ENCODE data around the gene PPM1N.

The PPM1N gene, protein sequence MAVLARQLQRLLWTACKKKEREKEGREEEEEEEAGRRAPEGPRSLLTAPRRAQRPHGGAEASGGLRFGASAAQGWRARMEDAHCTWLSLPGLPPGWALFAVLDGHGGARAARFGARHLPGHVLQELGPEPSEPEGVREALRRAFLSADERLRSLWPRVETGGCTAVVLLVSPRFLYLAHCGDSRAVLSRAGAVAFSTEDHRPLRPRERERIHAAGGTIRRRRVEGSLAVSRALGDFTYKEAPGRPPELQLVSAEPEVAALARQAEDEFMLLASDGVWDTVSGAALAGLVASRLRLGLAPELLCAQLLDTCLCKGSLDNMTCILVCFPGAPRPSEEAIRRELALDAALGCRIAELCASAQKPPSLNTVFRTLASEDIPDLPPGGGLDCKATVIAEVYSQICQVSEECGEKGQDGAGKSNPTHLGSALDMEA

DNA sequence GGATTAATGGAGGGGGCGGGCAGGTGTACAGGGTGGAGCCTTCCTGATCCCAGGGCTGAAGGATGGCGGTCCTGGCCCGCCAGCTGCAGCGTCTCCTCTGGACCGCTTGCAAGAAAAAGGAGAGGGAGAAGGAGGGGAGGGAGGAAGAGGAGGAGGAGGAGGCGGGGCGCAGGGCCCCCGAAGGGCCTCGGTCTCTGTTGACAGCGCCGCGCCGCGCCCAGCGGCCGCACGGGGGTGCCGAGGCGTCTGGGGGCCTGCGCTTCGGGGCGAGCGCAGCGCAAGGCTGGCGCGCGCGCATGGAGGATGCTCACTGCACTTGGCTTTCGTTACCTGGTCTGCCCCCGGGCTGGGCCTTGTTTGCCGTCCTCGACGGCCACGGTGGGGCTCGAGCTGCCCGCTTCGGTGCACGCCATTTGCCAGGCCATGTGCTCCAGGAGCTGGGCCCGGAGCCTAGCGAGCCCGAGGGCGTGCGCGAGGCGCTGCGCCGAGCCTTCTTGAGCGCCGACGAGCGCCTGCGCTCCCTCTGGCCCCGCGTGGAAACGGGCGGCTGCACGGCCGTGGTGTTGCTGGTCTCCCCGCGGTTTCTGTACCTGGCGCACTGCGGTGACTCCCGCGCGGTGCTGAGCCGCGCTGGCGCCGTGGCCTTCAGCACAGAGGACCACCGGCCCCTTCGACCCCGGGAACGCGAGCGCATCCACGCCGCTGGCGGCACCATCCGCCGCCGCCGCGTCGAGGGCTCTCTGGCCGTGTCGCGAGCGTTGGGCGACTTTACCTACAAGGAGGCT, at the start of gene PPM1N:
PPM1N (plus strand) TSS at position 33 of the 785 bp plus-strand sequence; CDS start at position 63, 30 bp downstream.
- peak; percentile 58 for DNase-seq

DNA sequence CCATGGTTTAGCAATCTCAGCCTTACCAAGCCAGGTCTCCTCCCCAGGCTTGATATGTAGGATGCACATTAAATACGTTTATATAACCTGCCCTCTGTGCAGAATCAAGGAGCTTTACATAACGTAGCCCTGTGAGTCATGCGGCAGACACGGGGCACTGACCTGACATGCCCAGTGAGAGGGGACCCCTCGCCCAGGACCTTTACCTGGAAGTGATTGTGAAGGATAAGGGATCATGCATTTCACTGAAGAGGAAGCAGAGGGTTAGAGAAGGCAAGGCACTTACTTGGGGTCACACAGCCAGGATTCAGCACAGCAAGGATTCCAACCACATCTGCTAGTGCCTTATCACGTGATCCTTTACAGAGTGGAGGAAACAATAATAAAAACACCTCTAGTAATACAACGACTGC, 49.4 kb upstream of the PPM1N start:
- DNase-seq, result peak; percentile 36

DNA sequence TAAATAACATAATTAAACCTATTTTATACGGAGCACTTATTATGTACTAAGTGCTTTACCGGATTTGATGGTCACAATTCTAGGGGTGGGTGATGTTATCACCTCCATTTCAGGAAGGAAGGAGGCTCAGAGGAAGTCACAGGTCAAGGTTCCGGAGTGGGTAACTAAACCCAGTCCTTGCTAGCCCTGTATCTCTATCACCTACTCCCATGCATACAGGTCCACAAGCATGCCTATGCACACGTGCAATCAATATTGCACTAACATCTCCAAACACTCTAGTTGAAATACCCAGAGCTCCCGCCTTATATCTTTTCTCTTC, 48.3 kb upstream of the PPM1N start:
- no peak for DNase-seq

DNA sequence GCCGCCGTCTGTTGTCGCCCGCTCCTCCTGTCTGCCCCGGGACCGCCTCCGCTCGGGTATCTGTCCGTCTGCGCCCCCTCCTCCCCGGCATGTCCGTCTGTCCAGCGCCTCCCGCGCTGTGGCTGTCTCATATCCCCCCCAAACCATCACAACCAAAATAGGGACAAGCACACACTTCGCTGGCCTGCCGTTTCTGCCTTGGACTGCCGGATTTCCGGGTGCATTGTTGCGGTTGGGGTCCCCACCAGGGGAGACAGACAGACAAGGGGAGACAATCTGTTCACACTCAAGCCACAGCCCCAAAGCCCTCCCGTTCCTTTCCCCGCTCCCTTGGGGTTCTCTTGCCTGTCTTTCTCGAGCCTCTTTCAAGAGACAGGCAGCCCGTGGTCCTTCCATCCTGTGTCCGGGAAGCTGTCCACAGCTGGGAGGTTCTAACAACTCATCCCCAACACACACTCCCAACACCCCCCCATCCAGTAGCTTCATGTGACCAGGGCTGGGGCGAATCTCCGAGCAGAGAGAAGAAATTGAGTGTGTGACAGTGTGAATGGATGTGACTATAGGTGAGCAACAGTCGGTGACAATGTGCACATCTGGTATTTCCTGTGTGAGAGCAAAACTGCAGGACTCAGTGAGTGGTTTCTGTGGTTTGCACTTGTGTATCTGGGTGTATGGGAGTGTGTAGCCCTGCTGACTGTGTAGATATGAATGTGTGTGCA, 47.0 kb upstream of the PPM1N start:
- DNase-seq, result peak; percentile 58

DNA sequence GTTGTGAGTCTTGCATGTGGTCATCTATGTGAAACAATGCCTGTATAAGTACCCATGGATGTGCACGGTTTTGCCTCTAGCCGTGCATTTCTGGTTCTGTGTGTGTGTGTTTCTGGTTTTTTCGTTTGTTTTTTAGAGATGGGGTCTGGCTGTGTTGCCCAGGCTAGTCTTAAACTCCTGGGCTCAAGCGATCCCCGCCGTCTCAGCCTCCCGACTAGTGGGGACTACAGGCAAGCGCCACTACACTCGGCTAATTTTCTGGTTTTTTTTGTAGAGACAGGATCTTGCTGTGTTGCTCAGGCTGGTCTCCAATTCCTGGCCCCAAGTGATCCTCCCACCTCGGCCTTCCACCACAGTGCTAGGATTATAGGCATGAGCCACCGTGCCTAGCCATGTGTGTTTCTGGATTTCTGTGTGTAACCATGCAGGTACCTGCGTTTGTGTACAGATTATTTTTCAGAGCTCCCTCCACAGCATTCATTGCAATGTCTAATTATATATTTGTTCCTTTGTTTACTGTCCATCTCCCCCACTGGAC, 46.3 kb upstream of the PPM1N start:
- no peak for DNase-seq

DNA sequence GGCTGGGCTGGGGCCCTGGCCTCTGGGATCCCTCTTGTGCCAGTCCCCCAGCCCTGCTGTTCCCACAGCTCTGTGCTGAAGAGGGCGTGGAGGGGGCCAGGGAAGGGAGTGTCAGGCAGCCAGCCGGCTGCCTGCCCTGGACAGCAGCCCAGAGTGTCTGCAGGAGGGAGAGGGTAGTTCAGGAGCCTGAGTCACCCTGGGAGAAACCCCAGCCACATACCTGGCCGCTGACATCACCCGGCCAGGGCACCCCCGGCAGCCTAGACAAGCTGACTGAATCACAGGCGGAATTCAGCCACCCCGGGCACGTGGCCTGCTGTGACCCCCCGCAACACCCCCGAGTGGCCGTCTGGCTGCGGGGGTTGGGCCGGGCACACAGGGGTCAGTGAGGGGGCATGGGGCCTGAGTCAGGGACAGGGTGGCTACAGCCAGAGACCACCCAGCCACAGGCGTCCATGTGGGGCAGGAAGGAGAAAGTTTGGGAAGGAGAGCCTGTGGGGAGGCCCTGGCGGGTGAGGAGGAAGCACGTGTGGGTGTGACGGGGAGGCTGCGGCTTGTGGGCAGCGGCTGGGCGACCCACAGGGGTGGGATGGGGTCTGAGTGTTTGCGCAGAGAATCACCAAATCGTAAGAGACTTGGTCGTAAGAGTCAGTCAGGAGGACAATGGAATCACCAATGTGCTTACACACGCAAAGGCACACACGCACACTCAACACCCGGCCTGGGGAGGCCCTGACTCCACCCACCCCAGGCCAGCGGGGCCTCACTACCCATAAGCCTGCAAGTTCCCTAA, 42.3 kb upstream of the PPM1N start:
- peak; percentile 96 for DNase-seq

DNA sequence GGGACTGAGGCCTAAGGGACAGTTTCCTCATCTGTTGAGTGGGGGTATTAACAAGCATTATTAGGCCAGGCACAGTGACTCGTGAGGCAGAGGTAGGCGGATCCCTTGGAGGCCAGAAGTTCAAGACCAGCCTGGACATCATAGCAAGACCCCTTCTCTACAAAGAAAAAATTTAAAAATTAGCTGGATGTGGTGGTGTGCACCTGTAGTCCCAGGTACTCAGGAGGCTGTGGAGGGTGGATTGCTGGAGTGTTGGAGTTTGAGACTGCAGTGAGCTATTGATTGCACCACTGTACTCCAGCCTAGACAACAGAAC, 41.8 kb upstream of the PPM1N start:
- DNase-seq, result no peak

DNA sequence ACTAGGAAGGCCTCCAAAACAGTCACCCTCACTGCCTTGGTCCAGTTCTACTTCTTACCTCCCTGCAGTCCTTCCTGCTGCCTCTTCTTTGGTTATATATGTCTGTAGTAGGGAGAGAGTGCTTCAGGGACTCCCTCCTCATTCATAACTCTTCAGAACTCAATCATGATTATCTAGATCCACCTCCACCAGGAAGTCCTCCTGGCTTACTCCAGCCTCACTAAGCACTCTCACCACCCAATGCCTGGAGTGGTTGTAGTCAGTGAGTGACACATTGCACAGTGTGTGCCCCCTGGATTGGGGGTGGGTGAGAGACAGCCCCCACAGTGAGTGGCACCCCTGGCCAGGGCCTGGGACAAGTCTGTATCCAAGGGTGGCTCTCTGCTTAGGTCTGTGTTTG, 40.5 kb upstream of the PPM1N start:
- DNase-seq, result no peak

DNA sequence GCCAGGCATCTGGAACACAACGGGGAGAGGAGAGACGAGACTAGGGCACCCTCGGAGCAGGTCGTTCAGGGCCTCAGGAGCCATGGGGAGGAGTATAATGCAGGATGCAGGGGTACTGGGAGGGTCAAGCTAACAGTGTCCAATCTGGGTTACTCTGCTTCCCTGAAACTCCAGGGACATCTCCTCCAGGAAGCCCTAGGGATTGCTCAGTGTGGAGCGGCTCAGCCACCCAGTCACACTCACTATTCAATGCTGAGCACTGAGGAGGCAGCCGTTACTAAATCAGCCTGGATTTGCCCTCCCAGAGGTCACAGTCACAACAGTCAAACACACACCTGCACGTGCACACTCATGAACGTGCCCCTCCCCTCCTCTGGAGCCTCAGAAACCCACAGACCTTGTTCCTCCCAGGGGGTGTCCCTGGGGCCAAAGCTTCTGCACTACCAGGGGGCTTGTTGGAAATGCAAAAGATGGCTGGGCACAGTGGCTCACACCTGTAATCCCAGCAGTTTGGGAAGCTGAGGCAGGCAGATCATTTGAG, 37.4 kb upstream of the PPM1N start:
- no peak for DNase-seq

DNA sequence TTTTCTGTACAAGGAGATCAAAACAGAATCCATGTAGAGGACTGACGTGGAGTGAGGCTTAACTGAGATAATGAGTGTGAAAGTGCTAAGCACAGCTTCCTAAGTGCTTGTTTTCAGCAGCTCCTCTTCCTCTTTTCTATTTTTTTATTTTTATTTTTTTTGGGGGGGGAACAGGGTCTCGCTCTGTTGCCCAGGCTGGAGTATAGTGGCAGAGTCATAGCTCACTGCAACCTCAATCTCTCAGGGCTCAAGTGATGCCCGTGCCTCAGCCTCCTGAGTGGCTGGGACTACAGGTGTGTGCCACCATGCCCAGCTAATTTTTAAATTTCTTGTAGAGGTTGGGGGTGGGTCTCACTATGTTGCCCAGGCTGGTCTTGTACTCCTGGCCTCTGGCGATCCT, 36.1 kb upstream of the PPM1N start:
- DNase-seq, result no peak

DNA sequence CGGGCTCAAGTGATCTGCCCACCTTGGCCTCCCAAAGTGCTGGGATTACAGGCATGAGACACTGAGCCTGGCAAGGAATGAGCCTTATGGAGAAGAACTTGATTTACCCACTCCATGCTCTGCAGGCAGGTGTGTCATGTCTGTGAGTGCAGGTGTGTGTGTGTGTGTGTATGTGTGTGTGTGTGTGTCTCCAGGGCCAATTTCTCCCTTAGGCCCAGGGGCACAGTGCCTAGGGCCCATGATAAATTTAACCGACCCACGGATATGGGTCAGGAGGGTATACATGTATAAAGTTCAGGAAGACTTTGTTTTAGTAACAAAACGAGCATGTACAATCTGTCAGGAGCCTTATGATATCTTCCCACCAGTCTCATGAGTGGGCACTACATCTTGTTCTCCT, 35.0 kb upstream of the PPM1N start:
- DNase-seq, result no peak

DNA sequence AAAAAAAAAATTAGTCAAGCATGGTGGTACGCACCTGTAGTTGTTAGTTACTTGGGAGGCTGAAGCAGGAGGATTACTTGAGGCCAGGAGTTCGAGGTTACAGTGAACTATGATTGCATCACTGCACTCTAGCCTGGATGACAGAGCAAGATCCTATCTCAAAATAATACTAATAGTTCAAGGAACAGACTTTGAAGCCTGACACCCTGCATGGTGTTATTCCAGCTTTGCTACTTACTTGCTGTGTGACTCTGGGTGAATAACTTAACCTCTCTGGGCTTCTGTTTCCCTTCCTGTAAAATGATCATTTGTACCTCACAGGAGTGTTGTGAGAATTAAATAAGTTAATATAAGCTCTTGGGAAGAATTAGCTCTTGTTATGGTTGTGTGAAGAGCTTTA, 34.0 kb upstream of the PPM1N start:
- no peak for DNase-seq

DNA sequence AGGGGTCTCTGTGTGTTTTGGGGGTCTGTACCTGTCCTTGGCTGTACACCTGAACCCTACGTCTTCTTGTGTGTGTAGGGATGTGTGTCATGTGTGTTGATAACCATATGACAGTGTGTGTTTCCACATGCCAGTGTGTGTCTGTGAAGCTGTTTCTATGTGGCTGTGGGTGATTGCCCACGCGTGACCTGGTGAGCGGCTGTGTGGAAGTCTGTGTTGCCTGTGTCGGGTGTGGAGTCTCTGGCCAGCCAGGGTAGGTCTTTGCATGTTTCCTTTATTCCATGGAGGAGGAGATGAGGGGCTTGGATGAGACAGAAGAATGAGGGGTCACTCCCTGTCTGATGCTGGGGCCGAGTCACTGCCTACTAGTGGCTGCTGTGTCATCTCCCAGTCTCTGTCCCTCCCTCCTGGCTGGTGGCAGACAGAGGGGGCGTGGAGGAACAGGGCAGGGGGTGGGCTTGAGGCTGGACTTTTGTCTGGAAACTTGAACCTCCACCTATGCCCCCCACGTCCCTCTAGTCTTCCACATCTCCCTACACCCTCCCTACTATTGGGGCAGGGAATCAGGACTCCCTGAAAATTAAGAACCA, 33.3 kb upstream of the PPM1N start:
- DNase-seq, result no peak

DNA sequence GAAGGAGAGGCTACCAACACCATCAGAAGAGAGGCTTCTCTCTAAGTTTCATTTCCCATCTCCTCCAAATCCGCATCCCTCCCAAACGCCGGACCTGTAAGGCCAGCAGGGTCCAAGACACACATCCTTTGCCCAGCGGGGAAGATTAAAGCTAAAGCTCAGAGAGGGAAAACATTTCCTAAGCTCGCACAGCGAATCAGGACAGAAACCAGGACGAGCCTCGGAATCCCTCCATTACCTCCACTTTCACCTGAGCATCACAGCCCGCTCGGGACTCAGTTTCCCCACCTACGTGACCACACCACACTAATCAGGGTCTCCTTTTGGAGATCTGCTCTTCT, 31.2 kb upstream of the PPM1N start:
- DNase-seq, result peak; percentile 58

DNA sequence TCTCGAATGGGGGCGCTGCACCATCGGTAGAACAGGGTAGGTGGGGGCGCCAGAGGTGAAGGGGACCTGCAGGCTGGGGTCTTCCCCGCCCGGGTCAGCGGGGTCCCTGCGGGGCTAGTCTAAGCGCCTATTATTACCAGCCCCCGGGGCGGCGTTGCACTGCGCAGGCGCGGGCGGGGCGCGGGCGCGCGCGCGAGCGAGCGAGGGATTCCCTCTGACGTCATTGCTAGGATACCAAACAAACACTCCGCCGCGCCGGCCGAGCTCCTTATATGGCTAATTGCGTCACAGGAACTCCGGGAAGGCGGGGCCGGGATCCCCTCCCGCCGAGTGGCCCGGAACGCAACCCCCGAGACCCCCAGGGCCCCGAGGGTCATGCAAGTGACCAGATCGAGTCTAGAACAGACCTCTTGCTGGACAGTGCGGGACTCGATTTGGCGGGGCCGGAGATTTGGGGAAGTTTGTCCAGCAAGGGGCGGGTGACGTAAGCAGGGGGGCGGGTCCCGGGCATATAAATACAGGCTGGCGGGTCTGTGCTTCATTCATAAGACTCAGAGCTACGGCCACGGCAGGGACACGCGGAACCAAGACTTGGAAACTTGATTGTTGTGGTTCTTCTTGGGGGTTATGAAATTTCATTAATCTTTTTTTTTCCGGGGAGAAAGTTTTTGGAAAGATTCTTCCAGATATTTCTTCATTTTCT, 30.6 kb upstream of the PPM1N start, which contains the start of gene FOSB:
FOSB (plus strand) TSS at position 541 of the 703 bp plus-strand sequence. CDS start 591 bp downstream, outside the sequence.
- DNase-seq, result peak; percentile 97

DNA sequence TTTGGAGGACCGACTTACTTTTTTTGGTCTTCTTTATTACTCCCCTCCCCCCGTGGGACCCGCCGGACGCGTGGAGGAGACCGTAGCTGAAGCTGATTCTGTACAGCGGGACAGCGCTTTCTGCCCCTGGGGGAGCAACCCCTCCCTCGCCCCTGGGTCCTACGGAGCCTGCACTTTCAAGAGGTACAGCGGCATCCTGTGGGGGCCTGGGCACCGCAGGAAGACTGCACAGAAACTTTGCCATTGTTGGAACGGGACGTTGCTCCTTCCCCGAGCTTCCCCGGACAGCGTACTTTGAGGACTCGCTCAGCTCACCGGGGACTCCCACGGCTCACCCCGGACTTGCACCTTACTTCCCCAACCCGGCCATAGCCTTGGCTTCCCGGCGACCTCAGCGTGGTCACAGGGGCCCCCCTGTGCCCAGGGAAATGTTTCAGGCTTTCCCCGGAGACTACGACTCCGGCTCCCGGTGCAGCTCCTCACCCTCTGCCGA, 30.0 kb upstream of the PPM1N start:
- peak; percentile 71 for DNase-seq

DNA sequence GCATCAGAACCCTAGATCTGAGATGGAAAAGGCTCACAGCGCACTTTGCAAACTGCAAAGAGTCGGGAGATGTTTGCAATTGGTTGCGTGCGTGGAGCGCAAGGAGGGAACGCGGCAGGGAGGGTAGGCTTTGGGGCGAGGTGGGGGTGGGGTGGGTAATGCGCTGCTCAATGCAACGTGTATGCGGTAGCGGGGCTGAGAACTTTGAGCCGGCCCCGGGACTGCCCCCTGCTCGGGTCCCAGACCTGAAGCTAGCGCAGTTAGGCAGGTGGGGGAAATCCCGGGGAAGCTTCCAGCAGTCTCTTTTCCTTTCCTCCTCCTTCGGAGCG, 29.5 kb upstream of the PPM1N start:
- DNase-seq, result peak; percentile 87

DNA sequence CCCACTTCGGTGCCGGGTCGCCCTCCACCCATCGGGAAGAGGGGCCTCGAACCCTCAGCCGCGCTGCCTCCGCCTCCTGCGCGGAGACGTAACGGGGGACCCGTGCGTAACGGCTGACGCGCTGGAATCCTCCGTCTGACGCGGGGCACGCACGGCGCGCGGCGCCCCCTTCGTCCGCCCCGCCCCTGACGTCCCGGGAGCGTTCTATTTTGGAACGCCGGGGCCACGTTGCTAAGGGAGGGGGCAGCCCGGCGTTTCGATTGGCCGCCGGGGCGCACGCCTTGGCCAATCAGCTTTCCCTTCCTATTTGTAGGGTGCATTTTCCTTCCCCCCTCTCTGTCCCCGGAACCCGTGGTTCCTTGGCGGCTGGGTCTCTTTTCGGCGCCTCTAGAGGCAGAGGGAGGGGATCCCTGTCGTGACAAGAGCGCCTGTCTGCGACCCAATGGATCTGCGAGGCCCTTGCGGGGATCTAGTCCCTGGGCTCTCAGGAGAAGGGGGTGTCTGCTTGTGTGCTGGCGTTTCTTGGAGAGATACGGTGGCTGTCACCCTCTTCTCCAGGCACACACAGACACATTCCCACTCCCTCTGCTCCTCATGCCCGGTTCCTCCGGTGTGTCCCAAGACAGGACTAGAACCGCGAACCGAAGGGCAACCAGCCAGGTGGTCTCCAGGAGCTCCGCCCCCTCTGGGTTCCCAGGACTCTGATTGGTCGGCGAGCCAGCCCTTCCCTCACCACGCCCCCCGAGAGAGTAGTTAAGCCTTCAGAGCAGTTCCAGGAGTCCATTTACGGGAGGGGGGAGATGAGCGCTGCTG, 28.9 kb upstream of the PPM1N start:
- DNase-seq, result peak; percentile 95

DNA sequence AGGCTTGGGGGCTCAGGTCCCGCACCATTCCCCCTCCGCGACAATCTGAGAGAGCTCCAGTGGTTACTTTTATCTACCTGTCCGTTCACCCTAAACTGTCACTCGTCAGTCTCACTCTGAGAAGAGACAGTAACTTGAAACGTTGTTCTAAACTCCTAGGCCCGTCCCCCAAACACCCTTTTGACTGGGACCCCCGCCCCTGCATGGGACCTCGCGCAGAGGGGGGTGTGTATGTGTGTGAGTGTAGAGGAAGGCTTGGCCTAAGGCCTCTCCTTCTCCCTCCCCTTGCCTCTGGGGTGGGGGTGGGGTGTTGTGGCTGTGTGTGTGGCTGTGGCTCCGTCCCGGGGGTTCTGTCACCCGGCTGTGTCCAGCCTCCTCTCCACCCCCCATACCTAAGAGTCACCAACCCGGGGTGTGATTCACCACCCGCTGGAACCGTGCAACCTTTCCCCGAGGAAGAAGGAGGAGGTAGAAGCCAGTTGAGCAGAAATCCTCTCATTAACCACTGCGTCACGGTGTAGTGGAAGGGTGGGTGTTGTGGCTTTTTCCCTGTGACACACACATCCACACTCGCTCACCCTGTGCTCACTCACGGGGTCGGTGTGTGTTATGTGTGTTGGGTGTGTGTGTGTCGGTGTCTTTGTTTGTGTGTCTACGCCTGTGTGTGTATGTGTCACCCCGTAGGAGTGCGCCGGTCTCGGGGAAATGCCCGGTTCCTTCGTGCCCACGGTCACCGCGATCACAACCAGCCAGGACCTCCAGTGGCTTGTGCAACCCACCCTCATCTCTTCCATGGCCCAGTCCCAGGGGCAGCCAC, 28.1 kb upstream of the PPM1N start:
- peak; percentile 69 for DNase-seq

DNA sequence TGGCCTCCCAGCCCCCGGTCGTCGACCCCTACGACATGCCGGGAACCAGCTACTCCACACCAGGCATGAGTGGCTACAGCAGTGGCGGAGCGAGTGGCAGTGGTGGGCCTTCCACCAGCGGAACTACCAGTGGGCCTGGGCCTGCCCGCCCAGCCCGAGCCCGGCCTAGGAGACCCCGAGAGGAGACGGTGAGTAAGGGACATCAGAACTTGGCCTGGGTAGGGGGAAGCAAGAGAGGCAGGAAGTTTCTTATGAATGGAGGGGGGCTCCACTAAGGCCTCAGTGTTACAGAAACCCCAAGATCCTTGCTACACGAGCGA, 27.5 kb upstream of the PPM1N start:
- DNase-seq, result no peak

Measured in DMS53 (cell line).